Activated CD4-positive, CD25-positive, alpha-beta regulatory T cell treated with anti-CD3 and anti-CD28 coated beads, Interleukin-2, amount 50 U/mL, for 24 hours (primary cell): Measurements from ENCODE around the gene PRKCA.
A peak's percentile ranks its signal among the peaks of the same experiment; 100 is the strongest.

Experiments used
- ATAC-seq, 2 donors: fragments of 150-1000 bp; cut with Tn5 transposase; one replicate each; pipeline ENCODE4 v1.10.0; 2021; ENCODE audit warnings: mild to moderate bottlenecking in 1 of 2, moderate library complexity in 1 of 2

PRKCA gene

DNA sequence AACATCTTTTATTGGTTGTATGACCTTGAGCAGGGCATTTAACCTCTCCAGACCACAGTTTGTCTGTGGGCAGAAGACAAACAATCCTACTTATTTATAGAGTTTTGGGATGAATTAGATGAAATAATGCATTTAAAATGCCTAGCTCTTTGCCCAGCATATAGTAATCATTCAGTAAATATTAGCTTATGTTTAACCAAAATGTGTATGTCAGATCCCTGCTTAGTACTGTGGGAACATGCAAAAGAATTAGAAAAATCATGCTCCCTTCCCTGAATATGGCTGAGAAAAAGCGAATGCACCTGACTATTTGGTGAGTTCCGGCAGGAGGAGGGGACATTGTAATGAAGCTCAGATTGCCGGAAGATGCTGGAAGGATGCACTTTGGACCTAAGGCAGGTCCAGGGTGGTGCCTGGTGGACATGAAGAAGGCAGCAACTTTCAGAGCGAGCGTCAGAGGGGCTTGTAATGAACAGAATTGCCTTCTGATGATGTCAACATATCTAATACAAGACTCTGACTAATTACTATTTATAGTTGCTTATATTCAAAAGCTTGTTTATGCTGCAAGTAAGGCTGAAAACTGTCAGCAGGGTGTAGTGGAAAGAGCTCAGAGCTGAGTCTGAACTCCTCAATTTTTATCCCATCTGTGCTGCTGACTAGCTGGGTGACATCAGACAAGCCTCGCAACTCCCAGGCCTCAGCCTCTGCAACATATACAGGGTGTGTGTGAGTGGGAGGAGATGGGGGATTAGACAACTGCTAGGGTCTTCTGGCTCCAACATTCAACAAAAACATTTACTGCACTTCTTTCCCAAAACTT lies 221.2 kb downstream of the PRKCA start:
- ATAC-seq = no peak

GRCh38 chr17:66524877-66525276 lies 222.5 kb downstream of the PRKCA start:
- ATAC-seq = no peak

DNA sequence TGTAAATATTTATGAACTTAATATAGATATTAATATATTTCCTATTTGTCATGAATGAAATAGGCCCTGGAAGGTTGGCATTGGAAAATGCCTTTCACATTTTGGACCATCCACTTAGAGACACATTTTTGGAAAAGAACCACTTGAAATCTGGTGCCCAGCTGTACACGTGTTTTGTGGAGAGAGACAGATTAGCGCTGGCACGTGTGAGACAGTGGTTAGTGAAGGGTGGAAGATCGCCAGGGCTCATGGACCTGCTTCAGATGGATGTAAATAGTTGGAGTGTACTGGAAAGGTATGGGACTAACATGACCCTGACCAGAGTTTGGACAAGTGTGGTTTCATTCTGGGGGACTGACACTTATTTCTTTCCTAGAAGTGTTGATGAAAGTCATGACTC lies 222.9 kb downstream of the PRKCA start:
- ATAC-seq = no peak

- ATAC-seq = no peak
Observed at GRCh38 chr17:66526827-66527226, 224.4 kb downstream of the PRKCA start.

GRCh38 chr17:66527335-66527734 lies 224.9 kb downstream of the PRKCA start:
- ATAC-seq = no peak

GRCh38 chr17:66531851-66532295 lies 229.5 kb downstream of the PRKCA start:
- peak in 1 of 2 donors; percentile 25 for ATAC-seq

DNA sequence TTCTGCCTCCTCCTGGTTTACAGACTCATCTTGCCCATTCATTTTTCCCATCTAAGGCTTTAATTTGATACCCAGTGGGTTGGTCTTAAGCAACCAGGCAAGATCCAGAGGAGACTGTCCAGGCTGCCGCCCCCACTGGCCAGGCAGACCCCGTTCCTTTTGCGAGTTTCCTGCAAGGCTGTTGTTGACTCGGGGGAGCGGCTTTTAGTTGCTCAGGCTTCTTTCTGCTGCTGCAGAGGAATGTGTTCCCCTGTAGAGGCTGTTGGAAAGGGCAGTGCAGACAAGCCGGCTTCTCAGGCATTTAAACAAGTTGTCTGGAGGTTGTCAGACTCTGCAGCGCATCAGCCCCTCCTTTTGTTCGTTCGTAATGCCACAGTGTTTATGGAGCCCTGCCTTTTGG lies 231.2 kb downstream of the PRKCA start:
- ATAC-seq = no peak

DNA sequence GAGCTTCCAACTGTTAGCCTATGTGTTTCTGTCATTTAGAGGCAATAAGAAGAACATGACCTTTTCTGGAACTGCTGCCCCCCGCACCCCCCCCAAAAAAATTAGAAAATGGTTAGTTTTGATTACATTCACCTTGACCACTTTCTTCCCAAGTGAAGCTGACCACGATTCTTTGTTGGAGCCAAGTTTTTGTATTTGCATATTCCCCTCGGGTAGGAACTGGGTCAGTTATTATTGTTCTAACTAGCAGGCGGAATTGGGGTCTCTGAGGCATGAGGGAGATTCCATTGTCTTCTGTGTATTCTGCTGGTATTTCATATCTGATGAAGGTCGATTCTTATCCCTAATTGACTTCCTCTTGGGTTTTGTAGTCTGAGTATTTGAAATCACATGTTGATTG lies 231.6 kb downstream of the PRKCA start:
- ATAC-seq = no peak

GRCh38 chr17:66535611-66536010 lies 233.2 kb downstream of the PRKCA start:
- peak in 1 of 2 donors; percentile 27 for ATAC-seq

GRCh38 chr17:66537502-66537901 lies 235.1 kb downstream of the PRKCA start:
- ATAC-seq = no peak

- no peak for ATAC-seq
Observed at GRCh38 chr17:66538776-66539175, 236.4 kb downstream of the PRKCA start.

DNA sequence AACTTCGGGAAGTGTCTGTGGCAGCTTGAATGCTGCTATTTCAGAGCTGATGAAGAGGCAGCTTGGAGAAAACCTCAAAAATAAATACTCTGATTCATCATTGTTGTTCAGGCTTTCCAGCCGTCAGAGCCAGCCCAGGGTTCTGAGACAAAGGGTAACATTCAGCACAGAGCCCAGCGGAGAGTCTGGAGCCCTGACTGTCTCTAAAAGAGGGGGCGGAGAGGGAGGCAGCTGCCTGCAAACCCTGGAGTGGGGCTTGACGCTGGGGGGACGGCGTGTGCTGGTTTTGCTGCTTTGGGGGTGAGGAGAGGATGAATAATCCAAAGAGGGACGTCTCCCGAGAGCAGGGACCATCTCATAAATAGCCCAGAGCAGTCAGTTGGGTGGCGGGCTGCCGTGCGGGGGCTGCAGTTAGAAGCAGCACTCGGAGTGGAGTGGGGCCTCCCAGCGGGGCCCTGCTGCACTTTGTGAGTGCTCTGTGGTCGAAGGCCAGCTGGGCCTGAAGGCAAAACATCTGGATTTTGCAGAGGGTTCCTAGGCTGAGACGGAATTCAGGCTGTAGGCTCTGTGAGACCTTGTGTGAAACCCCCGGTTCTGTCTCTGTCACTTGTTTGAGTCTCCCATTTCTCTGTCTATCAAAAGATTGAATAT lies 237.8 kb downstream of the PRKCA start:
- ATAC-seq = no peak

- ATAC-seq = peak; percentile 62 to 66
Observed at GRCh38 chr17:66541461-66542128, 239.2 kb downstream of the PRKCA start.

DNA sequence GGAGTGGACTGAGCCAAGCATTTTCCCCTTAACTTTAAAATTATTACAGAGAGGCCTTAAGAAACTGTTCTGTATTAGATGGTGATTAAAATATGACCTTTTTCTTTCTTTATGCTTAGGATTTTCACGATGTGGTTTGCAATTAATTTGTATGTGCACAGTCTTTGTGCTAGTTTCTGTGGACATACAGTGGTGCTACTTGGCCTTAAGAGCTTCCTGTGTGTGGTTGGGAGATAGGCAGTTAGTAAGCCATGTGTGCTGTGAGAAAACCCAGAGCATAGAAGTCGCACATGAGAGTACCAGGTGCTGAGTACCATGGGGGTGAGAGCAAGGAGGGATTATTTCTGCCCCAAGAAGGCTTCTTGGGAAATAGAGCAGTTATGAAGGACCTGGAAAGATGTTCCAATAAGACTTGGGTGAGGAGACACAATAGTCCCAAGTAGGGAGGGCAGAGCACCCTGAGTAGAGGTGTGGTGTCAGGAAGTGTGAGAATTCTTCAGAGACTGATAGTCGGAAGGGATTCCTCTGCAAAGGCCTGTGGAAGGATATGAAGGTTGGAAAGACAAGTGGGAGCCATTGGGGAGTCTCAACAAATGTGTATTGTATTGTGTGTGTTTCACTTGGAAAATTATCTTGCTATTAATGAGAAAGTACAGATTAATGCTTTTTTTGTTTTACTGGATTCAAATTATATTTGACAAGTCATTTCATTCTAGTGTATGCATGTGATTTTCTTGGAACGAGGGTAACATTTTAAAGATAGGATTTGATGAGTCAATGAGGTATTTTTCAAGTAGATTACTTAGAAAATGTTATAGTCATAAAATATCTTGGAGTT lies 239.9 kb downstream of the PRKCA start:
- ATAC-seq = peak; percentile 69 to 77

- ATAC-seq = no peak
Observed at GRCh38 chr17:66542967-66543520, 240.6 kb downstream of the PRKCA start.

- ATAC-seq = no peak
Observed at GRCh38 chr17:66543526-66543925, 241.1 kb downstream of the PRKCA start.

DNA sequence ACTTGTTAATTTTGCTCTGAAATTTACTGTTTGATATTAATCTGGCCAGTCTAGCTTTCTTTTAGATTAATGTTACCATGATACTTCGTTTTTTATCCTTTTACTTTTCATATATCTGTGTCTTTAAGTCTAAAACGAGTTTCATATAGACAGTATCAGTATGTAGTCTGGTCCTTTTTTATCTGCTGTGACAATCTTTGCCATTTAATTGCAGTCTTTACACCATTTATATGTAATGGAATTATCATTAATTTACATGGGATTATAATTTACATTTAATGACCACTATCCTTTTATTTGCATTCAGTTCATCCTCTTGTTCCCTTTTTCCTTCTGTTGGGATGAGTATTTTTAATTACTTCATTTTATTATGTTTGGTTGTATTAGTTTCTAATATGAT lies 243.5 kb downstream of the PRKCA start:
- no peak for ATAC-seq

DNA sequence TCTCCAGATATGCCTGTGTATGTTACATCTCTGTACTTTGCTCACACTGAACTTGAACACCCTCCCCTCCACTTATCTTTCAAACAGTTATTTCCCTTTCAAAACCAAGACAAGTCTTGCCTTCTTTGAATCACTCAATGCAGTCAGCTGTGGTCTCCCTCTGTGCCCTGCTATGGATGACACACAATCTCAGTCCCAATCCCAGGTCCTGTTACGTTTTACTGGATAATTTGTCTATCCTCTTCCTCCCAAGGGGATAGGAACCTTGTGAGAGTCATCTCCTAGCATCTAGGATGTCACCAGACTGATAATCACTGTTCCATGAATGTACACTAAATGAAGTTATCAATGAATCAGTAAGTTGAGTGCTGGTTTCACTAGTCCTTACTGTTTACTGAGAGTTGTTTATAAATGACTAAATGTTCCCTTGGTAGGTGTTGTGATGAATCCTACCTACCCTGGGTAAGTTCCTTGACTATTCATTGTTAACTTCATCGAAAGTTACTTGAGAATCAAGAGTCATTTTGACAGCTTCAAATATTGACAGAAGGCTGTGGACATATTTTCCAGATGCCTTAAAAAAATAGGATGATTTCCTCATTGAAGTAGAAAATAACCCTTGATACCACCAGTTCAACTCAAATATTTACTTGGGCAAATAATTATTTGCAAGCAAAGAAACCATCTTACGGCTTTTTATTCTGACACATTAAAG lies 244.9 kb downstream of the PRKCA start:
- ATAC-seq = peak; percentile 70 to 75

GRCh38 chr17:66548158-66548557 lies 245.7 kb downstream of the PRKCA start:
- peak; percentile 54 to 57 for ATAC-seq

DNA sequence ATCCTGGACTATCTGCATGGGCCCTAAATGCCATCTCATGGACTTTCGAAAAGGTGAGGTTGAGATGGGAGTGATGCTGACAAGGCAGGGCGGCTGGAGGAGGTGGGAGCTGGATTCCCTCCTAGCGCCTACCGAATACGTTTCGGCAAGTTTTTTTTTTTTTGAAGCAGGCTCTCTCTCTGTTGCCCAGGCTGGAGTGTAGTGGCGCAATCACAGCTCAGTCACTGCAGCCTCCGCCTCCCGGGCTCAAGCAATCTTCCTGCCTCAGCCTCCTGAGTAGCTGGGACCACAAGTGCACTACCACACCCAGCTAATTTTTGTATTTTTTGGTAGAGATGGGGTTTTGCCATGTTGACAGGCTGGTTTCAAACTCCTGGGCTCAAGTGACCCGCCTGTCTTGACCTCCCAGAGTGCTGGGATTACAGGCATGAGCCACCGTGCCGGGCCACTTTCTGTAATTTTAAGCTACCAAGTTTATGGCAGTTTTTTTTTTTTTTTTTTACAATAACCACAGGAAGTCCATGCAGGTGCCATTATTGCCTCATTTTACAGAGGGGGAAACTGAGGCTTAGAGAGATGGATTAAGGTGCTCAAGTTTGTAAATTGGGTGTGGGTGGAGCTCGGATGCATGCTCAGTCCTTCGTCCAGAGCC lies 246.4 kb downstream of the PRKCA start:
- ATAC-seq = no peak

DNA sequence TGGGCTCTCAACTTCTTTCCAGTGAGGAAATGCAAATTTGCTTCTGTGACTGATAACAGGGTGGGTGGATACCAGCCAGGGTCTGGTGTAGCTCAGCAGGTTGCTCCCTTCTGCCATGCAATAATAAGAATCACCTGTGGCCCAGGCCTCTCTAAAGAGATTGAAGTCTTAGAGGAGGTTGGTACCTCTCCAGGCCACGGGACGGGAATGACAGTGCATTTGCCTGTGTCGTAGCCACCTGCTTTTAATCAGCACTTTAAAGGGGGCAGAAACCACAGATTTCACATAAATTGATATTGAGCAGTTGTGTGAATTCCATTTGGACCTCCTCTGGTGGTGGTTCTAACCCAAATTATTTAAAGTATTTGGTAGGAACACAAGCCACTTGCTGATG lies 246.9 kb downstream of the PRKCA start:
- no peak for ATAC-seq
